ENCODE data around the gene SVOPL. TPM values are rescaled to one million over a fixed set of nuclear protein-coding genes. Genes with fewer than 3 reads are reported as not detected.

SVOPL gene
- total RNA-seq, 1 experiment from 2014 or later = not detected

DNA sequence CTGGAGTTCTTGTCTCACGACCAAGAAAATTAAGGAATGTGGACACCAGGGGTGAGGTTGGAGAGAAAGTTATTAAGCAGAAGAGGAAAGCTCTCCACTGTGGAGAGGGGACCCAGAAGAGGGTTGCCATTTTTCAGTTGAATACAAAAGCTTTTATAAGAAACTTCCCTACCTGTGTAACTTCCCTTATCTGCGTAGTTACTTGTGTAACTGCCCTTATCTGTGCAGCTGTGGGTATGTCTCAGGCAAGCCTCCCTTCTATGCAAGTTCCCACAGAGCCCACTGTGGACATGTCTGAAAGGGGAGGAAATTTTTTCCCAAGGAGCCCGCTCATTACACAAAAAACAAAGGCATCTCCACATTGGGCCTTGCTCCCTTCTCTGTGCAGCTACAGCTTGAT, 94.9 kb downstream of the SVOPL start:
- no peak for DNase-seq (ENCODE audit: low read depth, low spot score)
- CTCF ChIA-PET = no interaction called here
- no peaks in the 10 kb centered on the region for H3K36me3 ChIP-seq (ENCODE audit: control insufficient read depth in 1 of 2, insufficient read depth in 2 of 2, low read length in 2 of 2)
- no peak overlapping the region for H3K9ac ChIP-seq (ENCODE audit: low read length)
- no peaks in the 10 kb centered on the region; a peak in 1 of 4 replicates for H3K9me3 ChIP-seq (ENCODE audit: control insufficient read depth in 1 of 2, insufficient read depth in 1 of 2, low read depth in 1 of 2, low read length in 2 of 2)
- H3K4me3 ChIP-seq (replicated peaks in 1 of 2; ENCODE audit: low read depth in 1 of 2, low read length in 2 of 2) = no peak overlapping the region
- no peaks in the 10 kb centered on the region for H4K20me1 ChIP-seq (ENCODE audit: insufficient read depth)
- POLR2A ChIA-PET = no interaction called here
- H3K4me2 ChIP-seq (ENCODE audit: low read length) = no peak overlapping the region
- no peak overlapping the region for H2AFZ ChIP-seq (ENCODE audit: low read depth, low read length, poor library complexity, severe bottlenecking)
- no peaks in the 10 kb centered on the region for H3K27me3 ChIP-seq (ENCODE audit: insufficient read depth, low read length)
- no peaks in the 10 kb centered on the region for H3K79me2 ChIP-seq (ENCODE audit: insufficient read depth, low read length)
- no peaks in the 10 kb centered on the region for H3K4me1 ChIP-seq (ENCODE audit: control insufficient read depth in 1 of 2, insufficient read depth in 2 of 2, low read length in 2 of 2)
- TF ChIP-seq, protein P1, sequence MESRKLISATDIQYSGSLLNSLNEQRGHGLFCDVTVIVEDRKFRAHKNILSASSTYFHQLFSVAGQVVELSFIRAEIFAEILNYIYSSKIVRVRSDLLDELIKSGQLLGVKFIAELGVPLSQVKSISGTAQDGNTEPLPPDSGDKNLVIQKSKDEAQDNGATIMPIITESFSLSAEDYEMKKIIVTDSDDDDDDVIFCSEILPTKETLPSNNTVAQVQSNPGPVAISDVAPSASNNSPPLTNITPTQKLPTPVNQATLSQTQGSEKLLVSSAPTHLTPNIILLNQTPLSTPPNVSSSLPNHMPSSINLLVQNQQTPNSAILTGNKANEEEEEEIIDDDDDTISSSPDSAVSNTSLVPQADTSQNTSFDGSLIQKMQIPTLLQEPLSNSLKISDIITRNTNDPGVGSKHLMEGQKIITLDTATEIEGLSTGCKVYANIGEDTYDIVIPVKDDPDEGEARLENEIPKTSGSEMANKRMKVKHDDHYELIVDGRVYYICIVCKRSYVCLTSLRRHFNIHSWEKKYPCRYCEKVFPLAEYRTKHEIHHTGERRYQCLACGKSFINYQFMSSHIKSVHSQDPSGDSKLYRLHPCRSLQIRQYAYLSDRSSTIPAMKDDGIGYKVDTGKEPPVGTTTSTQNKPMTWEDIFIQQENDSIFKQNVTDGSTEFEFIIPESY (IDR thresholded peaks at IDR 0.05; ENCODE audit: extremely low read depth, insufficient replicate concordance, low read length) = no peak
- TF ChIP-seq EZH2phosphoT487 (IDR thresholded peaks at IDR 0.05; ENCODE audit: borderline replicate concordance) (no peak), SRF (IDR thresholded peaks at IDR 0.05; ENCODE audit: low read depth) (no peak), CBX3 (IDR thresholded peaks at IDR 0.05; ENCODE audit: low read depth) (no peak), POLR2AphosphoS5 (IDR thresholded peaks at IDR 0.05; ENCODE audit: low read depth, low read length) (no peak), RAD21 (IDR thresholded peaks at IDR 0.05; ENCODE audit: low read depth) (no peak), EGR1 (IDR thresholded peaks at IDR 0.05; ENCODE audit: low read depth) (no peak), JUND (IDR thresholded peaks at IDR 0.05) (no peak), TCF7L2 (IDR thresholded peaks at IDR 0.05; ENCODE audit: borderline replicate concordance, extremely low read depth, insufficient read depth, insufficient read length) (no peak), CEBPB (IDR thresholded peaks at IDR 0.05; ENCODE audit: low read depth) (no peak), EZH2 (IDR thresholded peaks at IDR 0.05) (no peak), SP1 (IDR thresholded peaks at IDR 0.05; ENCODE audit: low read depth) (no peak), FOSL1 (IDR thresholded peaks at IDR 0.05; ENCODE audit: low read depth) (no peak), POLR2A (IDR thresholded peaks at IDR 0.05; ENCODE audit: borderline replicate concordance, extremely low read depth, insufficient read depth, insufficient read length) (no peak), YY1 (IDR thresholded peaks at IDR 0.05; ENCODE audit: extremely low read depth, insufficient replicate concordance, low read depth, low read length) (no peak), SIN3A (IDR thresholded peaks at IDR 0.05; ENCODE audit: low read depth) (no peak), ZNF274 (IDR thresholded peaks at IDR 0.05; ENCODE audit: low read depth, low read length) (no peak)
- TF ChIP-seq, protein P2, sequence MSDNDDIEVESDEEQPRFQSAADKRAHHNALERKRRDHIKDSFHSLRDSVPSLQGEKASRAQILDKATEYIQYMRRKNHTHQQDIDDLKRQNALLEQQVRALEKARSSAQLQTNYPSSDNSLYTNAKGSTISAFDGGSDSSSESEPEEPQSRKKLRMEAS (IDR thresholded peaks at IDR 0.05) = no peak
- TF ChIP-seq, protein P3, sequence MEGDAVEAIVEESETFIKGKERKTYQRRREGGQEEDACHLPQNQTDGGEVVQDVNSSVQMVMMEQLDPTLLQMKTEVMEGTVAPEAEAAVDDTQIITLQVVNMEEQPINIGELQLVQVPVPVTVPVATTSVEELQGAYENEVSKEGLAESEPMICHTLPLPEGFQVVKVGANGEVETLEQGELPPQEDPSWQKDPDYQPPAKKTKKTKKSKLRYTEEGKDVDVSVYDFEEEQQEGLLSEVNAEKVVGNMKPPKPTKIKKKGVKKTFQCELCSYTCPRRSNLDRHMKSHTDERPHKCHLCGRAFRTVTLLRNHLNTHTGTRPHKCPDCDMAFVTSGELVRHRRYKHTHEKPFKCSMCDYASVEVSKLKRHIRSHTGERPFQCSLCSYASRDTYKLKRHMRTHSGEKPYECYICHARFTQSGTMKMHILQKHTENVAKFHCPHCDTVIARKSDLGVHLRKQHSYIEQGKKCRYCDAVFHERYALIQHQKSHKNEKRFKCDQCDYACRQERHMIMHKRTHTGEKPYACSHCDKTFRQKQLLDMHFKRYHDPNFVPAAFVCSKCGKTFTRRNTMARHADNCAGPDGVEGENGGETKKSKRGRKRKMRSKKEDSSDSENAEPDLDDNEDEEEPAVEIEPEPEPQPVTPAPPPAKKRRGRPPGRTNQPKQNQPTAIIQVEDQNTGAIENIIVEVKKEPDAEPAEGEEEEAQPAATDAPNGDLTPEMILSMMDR (IDR thresholded peaks at IDR 0.05 in 2 of 3, conservative IDR thresholded peaks at IDR 0.05 in 1 of 3; ENCODE audit: borderline replicate concordance in 1 of 3, insufficient read depth in 1 of 3, low read depth in 2 of 3, low read length in 2 of 3) = no peak
- TF ChIP-seq, protein P4, sequence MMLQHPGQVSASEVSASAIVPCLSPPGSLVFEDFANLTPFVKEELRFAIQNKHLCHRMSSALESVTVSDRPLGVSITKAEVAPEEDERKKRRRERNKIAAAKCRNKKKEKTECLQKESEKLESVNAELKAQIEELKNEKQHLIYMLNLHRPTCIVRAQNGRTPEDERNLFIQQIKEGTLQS (IDR thresholded peaks at IDR 0.05) = no peak
- intact Hi-C loops (cut with micrococcal nuclease) = no loop called here
- no peak for ATAC-seq
- H3K9me2 ChIP-seq (ENCODE audit: insufficient read depth) = no peaks in the 10 kb centered on the region
- no peak overlapping the region for H3K27ac ChIP-seq (ENCODE audit: low read depth, low read length)
- RAD21 ChIA-PET (ENCODE audit: low non-redundant PET in 1 of 2, low total read pairs in 2 of 2, uncharacterized antibody in 2 of 2, unreplicated experiment in 2 of 2) = no interaction called here
- BruUV-seq (replicated peaks) = no TSS peak

Data from HCT116 (cell line).